GM19193 (cell line): ENCODE measurements around the gene RELB.

Experiments used
- POLR2A ChIP-seq: IDR thresholded peaks from 4 replicates; pipeline ENCODE4 v1.6.1; 2011; ENCODE audit not compliant: insufficient read depth, insufficient read length; ENCODE audit errors: extremely low read depth

Gene RELB

DNA sequence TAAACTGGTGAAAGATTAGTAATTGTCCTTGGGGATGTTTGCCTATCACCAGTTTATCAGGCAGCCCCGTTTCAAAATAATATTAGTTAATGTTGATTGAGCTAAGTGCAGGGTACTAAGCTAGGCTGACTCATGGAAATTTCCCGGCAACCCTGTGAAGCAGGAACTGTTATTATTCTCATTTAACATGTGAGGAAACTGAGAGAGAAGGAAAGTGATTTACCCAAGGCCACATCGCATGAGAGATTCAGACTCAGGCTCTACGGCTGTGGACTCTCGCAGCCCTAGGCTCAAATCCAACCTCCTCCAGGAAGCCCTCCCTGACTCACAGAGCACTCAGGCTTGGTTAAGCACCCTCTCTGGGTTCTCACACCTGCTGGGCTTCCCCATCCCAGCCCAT is 26.4 kb upstream of the RELB start:
- TF ChIP-seq POLR2A, result no peak

DNA sequence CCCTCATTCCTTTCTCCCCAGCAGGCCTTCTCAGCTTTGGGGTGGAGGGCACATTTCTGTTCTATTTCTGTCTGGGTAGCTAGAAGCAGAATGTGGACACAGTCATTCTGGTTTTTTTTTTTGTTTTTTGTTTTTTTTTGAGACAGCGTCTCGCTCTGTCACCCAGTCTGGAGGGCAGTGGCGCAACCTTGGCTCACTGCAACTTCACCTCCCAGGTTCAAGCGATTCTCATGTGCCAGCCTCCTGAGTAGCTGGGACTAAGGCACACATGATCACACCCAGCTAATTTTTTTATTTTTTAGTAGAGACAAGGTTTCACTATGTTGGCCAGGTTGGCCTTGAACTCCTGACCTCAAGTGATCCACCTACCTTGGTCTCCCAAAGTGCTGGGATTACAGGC is 25.8 kb upstream of the RELB start:
- no peak for TF ChIP-seq POLR2A

- no peak for TF ChIP-seq POLR2A
Observed at GRCh38 chr19:44984005-44984404, 17.3 kb upstream of the RELB start.

DNA sequence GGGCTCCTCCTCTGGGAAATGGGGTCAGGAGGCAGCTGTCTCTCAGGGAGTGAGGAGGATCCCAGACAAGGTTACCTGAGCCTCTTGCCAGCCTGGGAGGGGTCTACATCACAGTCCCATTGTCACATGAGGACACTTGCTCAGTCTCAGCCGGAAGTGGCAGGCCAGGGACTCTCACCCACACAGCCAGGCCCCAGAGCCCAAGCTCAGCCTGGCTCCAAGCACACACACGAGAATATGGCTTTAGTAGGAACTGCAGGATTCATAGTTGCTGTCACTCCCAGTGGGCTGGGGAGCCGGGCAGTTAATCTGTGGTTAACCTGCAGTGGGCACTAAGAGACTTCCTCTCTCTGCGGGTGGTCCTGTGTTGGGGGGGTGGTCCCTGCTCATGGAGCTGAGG is 15.8 kb upstream of the RELB start:
- TF ChIP-seq POLR2A, result no peak

DNA sequence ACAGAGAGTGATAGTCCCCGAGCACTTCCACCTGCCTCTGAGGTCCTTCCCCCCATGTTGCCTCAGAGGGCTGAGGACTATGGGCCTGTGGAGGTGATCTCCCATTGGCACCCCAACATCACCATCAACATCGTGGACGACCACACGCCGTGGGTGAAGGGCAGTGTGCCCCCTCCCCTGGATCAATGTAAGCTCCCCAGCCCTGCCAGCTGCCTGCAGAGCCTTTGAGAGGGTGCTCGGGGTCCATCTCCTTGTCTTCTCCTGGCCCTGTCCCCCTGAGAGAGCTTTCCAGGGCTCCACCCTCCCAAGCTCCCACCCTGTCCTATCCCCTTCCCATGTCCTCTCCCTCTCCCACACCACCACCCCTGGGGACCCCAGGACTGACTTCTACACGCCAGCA is 14.9 kb upstream of the RELB start:
- TF ChIP-seq POLR2A, result no peak

DNA sequence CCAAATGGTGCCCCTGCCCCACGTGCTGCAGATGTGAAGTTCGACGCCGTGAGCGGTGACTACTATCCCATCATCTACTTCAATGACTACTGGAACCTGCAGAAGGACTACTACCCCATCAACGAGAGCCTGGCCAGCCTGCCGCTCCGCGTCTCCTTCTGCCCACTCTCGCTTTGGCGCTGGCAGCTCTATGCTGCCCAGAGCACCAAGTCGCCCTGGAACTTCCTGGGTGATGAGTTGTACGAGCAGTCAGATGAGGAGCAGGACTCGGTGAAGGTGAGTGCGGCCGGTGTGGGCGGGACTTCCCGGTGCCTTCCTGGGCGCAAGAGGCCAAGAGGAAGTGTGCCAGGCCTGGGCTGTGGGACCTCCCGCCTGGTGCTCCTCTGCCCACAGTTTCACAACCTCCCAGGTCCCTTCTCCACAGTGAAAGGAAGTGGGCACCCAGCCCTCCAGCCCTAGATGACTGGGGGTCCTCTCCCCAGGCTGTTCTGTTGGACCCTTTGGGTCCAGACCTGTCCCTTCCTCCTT is 14.1 kb upstream of the RELB start:
- TF ChIP-seq POLR2A, result no peak

GRCh38 chr19:44988273-44988672 is 13.0 kb upstream of the RELB start:
- TF ChIP-seq POLR2A, result no peak

DNA sequence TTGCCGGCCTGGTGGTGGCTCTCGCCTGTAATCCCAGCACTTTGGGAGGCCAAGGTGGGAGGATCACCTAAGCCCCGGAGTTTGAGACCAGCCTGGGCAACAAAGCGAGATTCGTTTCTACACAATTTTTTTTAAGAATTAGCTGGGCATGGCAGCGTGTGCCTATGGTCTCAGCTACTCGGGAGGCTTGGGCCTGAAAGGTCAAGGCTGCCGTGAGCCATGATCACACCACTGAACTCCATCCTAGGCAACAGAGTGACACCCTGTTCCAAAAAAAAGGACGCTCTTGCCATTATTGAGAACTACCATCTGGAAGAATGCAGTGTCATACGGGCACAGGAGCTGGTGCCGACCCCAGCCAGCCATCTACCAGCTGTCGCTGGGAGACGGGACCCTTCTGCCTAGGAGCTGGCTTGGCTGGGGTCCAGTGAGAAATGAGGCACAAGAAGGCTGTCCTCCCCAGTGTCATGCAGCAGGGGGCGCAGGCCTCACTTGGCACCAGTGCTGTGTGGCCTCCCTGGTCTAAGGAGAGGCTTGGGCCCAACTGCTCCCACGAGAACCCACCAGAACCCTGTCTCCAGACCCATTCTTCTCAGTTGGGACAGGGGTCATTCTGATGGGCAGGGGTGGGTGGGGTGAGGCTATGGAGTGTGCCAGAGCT is 12.2 kb upstream of the RELB start:
- TF ChIP-seq POLR2A, result no peak

GRCh38 chr19:44990459-44990858 is 10.8 kb upstream of the RELB start:
- TF ChIP-seq POLR2A, result no peak

GRCh38 chr19:44990966-44991365 is 10.3 kb upstream of the RELB start:
- TF ChIP-seq POLR2A, result no peak

GRCh38 chr19:44992336-44993163 is 8.7 kb upstream of the RELB start:
- TF ChIP-seq POLR2A, result no peak

DNA sequence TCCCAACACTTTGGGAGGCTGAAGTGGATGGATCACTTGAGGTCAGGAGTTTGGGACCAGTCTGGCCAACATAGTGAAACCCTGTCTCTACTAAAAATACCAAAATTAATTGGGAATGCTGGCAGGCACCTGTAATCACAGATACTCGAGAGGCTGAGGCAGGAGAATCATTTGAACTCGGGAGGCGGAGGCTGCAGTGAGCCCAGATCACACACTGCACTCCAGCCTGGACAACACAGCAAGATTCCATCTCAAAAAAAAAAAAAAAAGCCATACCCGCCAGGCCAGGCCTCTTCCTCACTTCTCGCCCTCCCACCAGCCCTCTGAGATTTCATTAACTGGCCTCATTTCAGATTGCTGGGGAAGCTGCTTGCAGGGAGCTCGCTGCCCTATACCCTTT is 7.7 kb upstream of the RELB start:
- TF ChIP-seq POLR2A, result no peak

DNA sequence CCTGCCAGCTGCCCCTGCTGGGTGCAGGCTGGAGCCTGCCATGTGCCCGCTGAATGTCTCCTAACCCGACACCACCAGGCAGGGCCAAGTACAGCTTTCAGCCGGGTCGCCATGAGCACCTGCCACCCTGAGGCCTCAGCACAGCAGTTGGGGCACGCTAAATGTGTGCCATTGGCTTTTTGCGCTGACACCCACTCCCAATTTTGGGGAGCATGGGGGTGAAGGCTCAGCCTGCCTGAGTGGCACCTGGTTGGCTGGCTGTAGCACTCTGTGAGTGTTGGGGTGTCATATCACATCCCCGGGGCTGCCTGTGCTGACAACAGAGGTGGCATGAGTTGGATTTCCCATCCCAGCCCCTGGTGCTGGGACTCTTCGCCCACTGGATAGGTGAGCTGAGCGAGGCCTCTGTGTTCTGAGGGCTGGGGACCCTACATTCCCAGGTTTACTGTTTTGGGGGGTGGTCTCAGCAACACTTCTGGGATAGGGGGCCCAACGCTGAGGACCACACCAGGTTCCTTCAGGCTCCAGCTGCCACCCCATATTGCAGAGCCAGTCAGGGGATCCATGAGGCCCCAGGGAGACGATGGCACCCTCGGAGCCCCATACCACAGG is 7.2 kb upstream of the RELB start:
- TF ChIP-seq POLR2A, result no peak

- TF ChIP-seq POLR2A, result no peak
Observed at GRCh38 chr19:44998025-44998424, 3.2 kb upstream of the RELB start.

GRCh38 chr19:45003485-45003884 is 2.2 kb downstream of the RELB start:
- TF ChIP-seq POLR2A, result no peak

- TF ChIP-seq POLR2A, result no peak
Observed at GRCh38 chr19:45005787-45006186, 4.5 kb downstream of the RELB start.
